Activated effector memory CD4-positive, alpha-beta T cell treated with Interleukin-2 at 50 U/mL for 16 hours (primary cell): Measurements from ENCODE around the gene KCTD11.
"Not testable (repeated sequence)": the region's sequence is repeated elsewhere in the genome, so short reads cannot be mapped to it uniquely, and the experiment has no call there.

Experiments
- DNase-seq: peaks from one replicate; pipeline ENCODE4 v3.0.0-alpha.2; 2020

Gene KCTD11

DNA sequence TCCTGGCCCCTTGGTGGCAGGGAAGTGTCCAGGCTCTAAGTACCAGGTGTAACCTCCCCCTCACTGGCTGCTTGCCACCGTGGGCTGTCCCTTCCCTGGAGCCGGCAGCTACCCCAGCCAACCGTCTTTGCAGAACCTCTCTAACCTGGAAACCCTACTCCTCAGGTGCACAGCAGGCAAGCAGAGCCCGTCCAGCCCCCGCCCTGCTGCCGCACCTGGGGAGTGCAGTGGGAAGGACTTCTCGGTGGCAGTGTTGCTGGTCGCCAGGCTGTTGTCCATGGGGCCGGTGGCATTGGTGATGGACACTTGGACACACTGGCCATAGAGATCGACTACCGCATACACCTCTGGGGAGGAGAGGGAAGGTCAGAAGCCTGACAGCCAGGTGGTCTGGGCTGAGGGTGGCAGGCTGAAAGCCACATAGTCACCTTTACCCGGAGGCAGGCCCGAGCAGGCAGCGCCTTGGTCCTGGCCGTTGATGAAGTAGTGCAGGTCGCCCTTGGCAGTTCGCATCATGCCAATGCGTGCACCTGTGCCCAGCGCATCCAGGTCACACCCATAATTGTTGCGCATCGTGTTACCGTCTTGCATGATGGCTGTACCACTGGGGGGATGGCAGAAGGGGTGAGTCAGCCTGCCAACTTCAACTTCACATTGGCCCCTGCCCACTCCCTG lies 29.3 kb upstream of the KCTD11 start:
- no peak for DNase-seq

DNA sequence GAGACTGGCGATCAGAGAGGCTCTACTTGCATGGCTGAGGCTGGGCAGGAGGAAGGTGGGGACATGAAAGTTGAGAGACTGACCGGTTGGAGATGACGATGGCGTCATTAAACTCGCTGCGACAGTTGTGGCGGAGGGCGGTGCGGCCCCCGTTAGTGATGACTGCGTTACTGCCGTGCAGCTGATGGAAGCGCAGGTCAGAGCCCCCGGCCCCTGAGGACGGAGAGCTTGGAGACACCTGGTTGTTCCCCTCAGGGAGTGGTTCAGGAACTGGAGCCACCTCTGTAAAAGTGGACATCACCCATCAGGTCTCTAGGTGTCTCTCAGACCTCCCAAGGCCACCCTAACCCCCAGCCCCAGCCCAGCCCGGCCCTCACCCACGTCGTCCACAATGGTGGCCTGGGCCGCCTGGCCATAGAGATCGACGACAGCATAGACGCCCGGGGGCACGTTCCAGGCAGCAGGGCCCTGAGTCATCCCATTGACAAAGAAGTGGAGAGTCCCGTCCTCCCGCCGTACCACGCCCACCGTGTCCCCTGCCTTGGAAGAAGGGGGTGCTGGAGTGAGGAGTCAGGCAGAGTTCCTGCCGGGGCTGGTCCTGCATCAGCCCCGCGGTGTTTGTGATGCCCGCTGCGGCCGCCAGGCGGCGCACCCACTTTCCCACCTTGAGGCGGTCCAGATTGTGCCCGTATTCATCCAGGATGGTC lies 28.1 kb upstream of the KCTD11 start:
- DNase-seq, result peak; percentile 57

DNA sequence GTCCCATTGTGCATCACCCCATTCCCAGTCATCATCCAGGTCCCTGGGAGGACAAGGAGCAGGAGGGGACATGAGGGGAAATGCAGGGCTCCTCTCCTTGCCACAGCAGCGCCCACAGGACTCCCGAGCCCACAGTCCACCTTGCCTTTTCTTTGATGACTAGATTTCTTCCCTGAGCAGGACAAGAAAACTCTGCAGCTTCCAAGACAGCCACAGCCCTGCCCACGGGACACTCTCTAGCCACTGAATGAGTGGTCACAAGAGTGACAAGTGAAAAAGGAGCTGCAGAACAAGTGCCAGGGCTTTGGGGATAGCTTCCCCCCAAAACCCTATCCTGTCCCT lies 27.6 kb upstream of the KCTD11 start:
- no peak for DNase-seq

DNA sequence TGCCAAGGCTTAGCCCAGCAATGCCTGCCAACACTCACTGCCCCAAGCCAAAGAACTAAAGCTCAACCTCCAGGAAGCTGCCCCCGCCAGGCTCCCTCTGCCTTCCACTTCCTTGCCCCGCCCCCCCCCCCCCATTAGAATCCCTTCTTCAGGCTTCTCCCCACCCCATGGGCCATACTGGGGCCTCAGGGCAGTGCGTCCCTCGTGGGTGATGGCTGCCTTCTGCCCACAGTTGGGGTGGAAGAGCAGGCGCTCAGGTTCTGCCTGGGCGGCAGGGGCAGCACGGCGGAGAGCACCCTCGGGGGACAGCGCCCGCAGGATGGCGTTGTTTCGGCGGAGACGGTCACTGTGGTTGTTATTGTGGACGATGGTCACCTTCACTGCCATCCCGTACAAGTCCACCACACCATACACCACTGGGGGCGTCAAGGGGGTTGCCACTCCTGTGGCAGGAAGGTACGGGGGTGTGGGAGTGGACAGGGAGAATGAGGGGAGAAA lies 26.9 kb upstream of the KCTD11 start:
- no peak for DNase-seq

DNA sequence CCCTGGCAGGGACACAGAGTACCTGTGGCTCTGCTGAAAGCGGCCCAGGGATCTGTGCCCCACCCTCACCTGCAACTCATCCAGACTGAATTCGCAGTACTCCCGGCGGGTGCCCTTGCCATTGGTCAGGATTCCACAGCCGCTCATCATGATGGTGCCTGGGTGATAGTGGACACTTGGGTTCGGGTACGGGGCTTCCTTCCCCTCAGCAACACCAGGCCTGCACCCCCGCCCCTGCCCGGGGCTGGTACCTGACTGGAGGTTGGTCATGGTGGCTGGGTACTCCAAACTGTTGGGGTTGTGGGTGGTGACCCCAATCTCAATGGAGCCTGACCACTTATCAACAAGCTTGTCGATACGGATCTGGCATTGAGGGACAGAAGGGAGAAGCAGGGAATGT lies 25.8 kb upstream of the KCTD11 start:
- DNase-seq, result no peak

DNA sequence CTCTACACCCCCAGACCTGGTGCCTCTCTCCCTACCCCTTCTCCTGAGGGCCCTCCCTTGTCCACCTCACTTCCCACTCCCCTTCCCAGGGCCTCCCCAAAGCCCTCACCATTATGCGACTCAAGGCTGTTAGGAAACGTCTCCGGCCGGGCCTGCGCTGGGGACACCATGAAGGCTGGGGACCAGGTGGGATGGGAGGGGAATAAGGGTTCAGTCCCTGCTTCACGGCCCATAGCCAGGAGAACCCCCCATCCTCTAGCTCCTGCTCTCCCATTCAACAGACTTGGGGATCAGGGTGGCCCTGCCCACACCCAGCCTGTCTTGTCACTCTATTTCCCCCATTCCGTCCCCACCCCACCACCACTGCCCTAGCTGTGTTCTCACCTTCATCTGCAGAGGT lies 24.9 kb upstream of the KCTD11 start:
- DNase-seq, result no peak

DNA sequence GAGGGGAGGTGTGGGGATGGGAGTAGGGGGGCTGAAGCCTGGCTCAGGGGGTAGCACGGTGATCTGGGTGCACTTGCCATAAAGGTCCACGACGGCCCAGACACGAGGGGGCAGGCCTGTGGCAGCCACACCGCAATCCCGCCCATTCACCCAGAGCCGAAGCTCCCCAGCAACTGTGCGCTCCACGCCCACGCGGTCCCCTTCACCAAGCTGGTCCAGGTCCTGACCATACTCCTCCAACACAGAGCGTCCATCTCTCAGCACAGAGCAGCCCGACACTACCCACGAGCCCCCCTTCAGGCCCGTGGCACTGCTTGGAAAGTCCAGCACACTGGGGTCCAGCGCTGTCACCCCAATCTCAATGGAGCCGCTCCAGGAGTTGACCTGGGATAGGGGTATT lies 24.5 kb upstream of the KCTD11 start:
- DNase-seq, result no peak

DNA sequence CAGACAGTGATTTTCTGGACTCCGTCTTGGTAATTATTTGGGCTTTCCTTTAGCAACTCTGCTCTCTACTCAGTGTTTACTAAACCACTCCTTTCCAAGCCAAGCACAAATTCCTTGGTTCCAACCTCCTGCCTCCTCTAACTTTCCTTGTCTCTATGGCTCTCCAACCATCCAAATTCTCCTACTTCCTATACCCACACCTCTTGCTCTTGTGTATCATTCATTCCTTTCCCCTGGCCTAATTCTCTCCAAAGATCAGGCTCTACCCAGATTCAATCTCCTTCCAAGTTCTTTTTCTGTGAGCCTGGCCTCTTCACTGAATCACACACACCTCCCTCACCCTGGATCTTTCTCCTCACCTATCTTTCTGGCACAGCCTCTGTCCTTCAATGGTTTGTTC lies 24.0 kb upstream of the KCTD11 start:
- DNase-seq, result no peak

DNA sequence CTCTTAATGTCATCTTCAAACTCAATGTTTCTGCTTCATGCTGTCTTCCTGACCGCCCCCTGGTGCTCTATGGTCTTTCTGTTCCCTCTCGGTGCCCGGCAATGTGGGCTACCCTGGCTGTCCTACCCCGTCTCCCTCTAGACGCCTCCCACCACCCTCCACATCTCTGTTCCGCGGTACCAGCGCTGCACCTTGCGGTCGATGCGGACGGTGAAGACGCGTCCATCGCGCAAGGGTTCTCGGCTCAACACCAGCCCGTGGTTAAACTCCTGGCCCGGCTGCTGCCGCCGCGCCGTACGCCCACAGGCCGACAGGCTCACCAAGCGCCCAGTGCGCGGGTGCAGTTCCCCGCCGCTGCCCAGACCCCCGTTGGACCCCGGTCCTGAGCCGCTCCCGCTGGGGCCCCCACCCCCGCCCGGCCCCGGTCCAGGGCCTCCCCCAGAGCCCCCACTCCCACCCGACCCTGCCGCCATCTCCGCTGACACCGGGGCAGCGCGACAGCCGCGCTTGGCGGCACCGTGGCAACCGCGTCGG lies 23.1 kb upstream of the KCTD11 start, which contains the start of gene NEURL4:
TSS of gene NEURL4 (minus strand) at position 496 of the 534 bp plus-strand sequence. CDS start at position 473, 23 bp downstream.
- DNase-seq, result no peak

DNA sequence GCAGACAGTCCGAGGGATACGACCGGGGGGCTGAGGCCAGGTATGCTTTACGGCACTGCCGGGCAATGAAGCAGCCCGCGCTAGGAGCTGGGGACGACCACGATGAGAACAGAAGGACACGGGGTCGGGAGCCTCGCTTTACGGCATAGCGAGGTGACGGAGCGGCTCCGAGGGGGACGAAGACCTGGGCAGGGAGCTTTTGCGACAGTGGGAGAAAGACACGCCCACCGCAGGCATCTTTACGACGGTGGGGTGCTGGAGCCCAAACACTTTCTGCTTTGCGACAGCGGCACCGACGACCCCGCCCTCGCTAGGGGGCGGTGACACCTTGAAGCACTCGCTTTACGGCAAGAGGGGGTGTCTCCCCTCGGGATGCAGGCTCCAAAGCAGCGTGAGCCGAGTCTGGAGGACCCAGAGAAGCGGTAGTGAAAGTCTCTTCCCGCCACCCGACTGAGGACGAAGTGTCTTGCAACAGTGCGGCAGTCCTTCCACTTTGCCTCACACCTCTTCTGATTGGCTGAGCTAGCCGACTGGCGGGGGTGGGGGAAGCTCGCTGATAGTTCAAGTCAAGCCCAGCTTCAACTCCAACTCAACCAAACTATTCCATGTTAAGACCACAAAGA lies 22.5 kb upstream of the KCTD11 start:
- peak; percentile 92 for DNase-seq

DNA sequence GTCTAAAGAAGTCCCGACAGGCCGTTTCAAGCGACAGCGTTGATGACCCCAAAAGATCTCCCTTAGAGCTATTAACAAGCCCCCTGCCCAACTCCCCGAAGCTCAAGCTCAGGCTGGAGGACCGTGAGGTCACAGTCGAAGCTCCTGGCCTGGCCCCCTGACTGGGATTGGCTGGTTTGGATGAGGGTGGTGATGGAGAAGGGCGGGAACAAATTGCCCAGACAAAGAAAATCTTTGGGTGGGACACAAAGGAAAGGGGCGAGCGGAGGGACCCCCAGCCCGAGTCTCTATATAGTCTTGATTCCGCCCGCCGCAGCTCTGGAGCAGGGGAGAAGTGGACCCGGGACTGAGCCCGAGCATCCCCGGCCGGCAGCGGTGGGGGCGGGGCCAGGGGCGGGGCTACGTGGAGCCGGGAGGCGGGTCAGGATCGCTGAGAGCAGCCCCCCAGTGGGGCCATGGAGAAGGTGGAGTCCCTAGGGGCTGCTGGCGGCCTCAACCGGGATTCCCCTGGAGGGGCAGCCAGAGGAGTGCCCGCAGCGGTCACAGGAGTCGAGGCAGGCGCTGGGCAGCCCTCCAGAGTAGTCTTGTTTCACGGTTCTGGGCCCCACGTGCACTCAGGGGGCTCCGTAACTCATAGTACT lies 21.8 kb upstream of the KCTD11 start:
- DNase-seq, result peak; percentile 68

DNA sequence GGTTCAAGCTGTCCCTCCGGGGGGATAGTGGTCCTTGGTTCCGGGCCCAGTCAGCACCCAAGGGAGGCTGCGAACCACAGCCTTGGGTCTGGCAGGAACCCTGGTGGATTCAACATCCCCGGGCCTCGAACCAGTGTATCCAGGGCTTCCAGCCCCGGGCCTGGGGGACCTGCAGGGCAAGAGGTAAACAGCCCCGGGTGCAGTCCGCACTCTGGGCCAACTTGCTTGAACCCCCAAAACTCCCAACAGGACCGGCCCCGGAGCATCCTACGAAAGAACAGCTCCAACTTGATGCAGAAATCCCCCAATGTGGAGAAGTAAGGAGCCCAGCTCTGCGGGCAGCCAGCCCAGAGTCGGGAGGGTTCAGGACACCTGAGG lies 21.3 kb upstream of the KCTD11 start:
- DNase-seq, result no peak

DNA sequence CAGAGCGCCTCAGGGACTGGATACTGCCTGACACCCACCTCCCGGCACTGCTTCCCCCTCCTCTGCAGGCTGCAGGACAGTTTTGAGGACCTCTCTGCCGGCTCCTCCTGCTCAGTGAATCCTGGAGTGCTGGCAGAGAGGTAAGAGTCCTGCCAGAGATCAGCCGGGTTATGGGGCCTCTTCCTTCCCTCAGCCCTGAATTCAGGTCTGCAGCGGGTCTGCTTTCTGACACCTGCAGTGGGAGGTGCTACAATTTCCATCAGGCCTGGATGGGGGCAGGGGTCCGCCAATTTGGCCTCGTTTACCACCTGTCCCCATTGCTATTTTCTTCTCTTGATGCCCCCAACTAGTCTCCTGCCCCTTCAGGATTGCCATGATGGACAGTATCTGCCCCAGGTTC lies 19.9 kb upstream of the KCTD11 start:
- DNase-seq, result no peak

DNA sequence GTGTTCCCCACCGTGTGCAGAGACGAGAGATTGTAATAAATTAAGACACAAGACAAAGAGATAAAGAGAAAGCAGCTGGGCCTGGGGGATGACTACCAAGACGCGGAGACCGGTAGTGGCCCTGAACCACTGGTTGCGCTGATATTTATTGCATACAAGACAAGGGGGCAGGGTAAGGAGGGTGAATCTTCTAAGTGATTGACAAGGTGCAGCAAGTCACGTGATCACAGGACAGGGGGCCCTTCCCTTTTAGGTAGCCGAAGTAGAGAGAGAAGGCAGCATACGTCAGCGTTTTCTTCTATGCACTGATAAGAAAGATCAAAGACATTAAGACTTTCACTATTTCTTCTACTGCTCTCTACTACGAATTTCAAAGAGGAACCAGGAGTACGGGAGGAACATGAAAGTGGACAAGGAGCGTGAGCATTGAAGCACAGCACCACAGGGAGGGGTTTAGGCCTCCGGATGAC lies 19.3 kb upstream of the KCTD11 start:
- not testable (repeated sequence) for DNase-seq

DNA sequence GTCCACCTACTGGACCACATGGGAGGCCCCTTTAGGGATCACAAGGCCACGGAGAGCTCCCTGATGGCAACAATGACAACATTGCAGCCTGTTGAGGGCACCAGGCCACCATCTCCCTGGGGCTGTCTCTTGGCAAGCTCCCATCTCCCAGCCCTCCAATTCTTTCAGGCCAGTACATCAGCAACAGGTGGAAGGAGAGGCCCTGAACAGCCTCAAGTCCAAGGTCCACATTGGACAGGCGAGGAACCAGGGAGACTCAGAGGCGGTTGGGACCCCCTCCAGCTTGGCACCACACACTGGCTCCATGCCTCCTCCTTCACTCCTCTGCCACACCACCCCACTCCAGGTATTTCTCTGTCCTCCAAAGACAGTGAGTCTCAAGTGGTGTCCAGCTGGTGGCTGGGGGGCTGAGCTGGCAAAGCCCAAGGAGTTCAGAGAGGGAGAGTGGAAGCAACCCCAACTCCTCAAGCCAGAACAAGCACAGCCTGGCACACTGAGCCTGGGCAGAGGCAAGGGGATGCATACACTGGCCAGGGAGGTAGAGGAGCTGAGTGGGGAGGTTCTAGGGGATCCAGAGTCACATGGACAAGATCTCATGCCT lies 16.9 kb upstream of the KCTD11 start:
- DNase-seq, result no peak

DNA sequence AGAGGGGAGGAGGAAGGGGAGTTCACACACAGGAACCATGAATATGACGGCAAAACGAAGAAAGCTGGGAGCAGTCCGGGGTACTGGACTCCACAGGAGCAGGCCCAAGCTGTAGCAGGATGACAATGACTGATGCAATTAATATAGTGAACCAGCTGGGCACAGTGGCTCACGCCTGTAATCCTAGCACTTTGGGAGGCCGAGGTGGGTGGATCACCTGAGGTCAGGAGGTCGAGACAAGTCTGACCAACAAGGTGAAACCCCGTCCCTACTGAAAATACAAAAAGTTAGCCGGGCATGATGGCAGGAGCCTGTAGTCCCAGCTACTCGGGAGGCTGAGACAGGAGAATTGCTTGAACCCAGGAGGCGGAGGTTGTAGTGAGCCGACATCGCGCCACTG lies 16.2 kb upstream of the KCTD11 start:
- DNase-seq, result not testable (repeated sequence)

DNA sequence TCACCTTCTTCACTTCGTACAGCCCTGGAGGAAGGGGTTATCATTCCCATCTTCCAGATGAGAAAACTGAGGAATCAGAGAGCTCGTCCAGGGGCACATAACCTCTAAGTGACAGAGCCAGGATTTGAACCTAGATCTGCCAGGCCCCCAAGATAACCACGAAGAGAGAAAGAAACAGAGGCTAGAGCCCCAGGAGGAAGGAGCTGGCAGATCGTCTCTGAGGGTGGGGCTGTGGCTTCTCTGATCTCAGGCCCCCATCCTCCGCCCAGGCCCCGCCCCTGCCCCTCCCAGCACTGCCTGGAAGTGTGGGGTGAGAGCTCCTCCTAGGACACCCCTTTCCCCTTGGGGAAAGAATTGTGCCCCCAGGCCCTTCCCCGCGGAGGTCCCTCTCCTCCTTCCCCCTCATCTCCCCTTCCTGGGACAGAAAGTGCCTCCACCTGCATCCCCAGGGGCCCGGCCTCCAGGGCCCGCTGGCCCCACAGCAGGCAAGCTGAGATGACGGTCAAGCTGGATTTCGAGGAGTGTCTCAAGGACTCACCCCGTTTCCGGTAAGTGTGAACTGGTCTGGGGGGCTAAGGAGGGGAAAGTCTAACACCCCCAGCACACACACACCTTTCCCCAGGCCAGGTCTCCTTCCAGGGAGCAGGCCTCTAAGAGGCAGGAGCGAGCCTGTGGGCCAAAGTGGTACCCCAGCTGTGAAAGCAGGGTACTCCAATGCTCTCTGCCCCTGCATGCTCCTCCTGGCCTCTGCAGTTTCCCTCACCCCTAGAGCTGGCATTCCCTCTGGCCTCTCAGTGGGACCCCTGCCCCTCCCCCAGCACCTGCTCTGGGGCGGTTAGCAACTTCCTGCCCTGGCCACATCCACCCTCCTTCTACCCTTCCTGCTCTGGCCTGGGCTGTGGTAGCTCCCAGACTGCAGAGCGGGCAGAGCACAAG lies 15.5 kb upstream of the KCTD11 start, which contains the start of gene ACAP1:
TSS of gene ACAP1 (plus strand) at position 290 of the 936 bp plus-strand sequence. CDS start at position 496, 206 bp downstream.
- DNase-seq, result peak; percentile 89

DNA sequence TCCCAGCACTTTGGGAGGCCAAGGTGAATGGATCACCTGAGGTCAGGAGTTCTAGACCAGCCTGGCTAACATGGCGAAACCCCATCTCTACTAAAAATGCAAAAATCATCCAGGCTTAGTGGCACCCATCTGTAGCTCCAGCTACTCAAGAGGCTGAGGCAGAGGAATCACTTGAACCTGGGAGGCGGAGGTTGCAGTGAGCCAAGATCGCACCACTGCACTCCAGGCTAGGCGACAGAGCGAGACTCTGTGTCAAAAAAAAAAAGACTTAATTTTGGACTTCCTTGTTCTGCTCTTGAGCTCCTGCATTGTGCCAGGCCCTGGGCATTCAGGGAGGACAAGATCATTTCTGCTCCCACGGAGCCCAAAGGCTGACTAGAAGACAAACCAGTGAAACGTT lies 14.4 kb upstream of the KCTD11 start:
- not testable (repeated sequence) for DNase-seq

DNA sequence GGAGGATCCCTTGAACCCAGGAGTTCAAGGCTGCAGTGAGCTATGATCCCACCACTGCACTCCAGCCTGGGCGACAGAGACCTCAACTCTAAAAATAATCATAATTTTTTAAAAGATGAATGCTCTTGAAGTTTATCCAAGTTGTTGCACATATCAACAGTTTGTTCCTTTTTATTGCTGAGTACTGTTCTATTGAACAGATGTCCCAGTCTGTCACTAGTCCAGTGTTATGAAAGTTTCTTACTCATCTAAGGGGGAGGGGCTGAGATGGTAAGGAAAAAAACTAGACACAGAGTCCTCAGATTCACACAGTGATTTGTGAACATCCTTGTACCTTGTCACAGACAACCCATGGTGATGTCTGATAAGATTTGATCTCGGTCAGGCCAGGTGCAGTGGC lies 11.8 kb upstream of the KCTD11 start:
- no peak for DNase-seq

DNA sequence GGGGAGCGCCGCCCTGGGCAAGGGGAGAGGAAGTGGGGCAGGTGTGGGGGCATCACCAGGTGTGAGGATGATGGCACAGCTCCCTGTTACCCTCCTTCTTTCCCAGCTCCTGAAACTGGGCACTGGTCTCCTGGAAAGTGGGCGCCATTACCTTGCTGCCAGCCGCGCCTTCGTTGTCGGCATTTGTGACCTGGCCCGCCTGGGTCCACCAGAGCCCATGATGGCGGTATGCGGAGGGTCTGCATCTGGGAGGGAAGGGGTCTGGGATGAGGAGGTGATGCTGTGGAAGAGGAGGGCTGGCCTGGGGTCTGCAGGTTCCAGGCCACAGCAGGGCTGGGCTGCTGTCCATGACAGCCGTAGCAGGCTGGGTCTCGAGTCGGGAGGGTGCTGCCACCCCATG lies 10.1 kb upstream of the KCTD11 start:
- DNase-seq, result no peak

DNA sequence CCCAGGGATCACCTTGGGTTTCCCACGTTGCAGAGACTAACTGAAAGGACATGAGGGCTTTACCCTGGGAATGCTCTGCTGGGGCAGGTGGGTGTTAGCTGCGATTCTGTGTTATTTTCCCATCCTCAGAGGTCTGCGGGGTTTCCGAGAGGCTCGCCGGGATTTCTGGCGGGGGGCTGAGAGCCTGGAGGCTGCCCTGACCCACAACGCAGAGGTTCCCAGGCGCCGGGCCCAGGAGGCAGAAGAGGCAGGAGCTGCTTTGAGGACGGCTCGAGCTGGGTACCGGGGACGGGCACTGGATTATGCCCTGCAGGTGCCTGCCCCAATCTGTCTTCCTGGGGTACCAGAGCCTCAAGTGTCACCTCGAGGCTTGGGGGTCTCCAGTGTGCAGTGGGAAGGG lies 8.7 kb upstream of the KCTD11 start:
- DNase-seq, result no peak
